Type B pancreatic cell (in vitro differentiated cells): ENCODE measurements around the gene OSBPL3. TPM values are rescaled to one million over a fixed set of nuclear protein-coding genes. Genes with fewer than 3 reads are reported as not detected.

Experiments
- DNase-seq: peaks from one replicate; pipeline ENCODE4 v3.0.0; 2021; ENCODE audit warnings: mixed read lengths; ENCODE audit not compliant: unreplicated experiment; ENCODE audit errors: extremely low spot score
- H3K27ac Mint-ChIP-seq: 2 replicates; pipeline ENCODE4 v1.8.0; 2021; ENCODE audit warnings: mild to moderate bottlenecking, mixed read lengths
- H3K27me3 Mint-ChIP-seq: 2 replicates; pipeline ENCODE4 v1.8.0; 2021; ENCODE audit warnings: mixed read lengths
- H3K36me3 Mint-ChIP-seq: 2 replicates; pipeline ENCODE4 v1.8.0; 2021; ENCODE audit warnings: mixed read lengths
- H3K4me1 Mint-ChIP-seq: one replicate; pipeline ENCODE4 v1.8.0; 2021; ENCODE audit warnings: mixed read lengths; ENCODE audit not compliant: unreplicated experiment
- H3K4me3 Mint-ChIP-seq: 2 replicates; pipeline ENCODE4 v1.8.0; 2021; ENCODE audit warnings: mild to moderate bottlenecking, mixed read lengths
- H3K9me3 Mint-ChIP-seq: 2 replicates; pipeline ENCODE4 v1.8.0; 2021; ENCODE audit warnings: mixed read lengths
- total RNA-seq: library from RNA; stranded (reverse); gene quantifications from 2 replicates; pipeline ENCODE4 v1.2.1, GENCODE V29; 2021; ENCODE audit warnings: low replicate concordance
- TF ChIP-seq, protein P1 (sequence below): fragments of 200-600 bp; sonication (generic); conservative IDR thresholded peaks from 2 replicates; pipeline ENCODE4 v1.5.0; 2021; ENCODE audit warnings: antibody characterized with exemption, mild to moderate bottlenecking

The OSBPL3 gene
- total RNA-seq, 1 donor from 2014 or later = 18.3 TPM

DNA sequence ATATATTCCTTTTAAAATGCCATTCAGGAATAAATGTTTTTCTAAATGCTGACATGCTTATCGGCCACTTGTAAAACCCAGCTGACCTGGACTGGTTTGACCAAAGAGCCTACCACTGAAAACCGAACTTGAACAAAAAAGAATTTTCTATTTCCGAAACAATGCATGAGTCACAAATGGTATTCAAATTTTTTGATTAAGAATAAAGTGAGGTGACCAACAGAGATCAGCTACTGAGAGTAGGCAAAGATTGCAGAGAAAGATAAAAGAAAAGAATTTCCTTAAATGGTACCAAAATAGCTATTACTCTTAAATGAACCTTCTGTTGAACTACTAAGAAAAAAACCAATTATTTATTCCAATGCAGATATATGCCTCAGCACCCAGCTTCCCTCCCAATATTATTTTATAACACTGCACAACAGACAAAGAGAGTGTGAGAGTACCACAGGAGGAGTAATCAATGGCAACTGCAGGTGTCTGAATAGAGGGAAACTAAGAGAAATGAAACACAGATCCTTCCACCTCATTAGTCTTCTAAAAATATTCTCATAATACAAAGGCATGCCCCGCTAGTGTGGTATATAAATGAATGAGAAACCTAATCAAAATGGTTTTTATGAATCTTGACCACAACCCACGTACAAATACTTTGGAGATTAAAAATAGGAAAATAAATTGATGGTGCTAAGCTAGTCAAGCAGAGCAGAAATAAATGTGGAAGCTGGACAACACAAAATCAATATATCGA, 20.1 kb downstream of the OSBPL3 start:
- DNase-seq = no peak
- no peak overlapping the region for H3K27ac Mint-ChIP-seq
- TF ChIP-seq, protein P1, sequence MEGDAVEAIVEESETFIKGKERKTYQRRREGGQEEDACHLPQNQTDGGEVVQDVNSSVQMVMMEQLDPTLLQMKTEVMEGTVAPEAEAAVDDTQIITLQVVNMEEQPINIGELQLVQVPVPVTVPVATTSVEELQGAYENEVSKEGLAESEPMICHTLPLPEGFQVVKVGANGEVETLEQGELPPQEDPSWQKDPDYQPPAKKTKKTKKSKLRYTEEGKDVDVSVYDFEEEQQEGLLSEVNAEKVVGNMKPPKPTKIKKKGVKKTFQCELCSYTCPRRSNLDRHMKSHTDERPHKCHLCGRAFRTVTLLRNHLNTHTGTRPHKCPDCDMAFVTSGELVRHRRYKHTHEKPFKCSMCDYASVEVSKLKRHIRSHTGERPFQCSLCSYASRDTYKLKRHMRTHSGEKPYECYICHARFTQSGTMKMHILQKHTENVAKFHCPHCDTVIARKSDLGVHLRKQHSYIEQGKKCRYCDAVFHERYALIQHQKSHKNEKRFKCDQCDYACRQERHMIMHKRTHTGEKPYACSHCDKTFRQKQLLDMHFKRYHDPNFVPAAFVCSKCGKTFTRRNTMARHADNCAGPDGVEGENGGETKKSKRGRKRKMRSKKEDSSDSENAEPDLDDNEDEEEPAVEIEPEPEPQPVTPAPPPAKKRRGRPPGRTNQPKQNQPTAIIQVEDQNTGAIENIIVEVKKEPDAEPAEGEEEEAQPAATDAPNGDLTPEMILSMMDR = no peak

DNA sequence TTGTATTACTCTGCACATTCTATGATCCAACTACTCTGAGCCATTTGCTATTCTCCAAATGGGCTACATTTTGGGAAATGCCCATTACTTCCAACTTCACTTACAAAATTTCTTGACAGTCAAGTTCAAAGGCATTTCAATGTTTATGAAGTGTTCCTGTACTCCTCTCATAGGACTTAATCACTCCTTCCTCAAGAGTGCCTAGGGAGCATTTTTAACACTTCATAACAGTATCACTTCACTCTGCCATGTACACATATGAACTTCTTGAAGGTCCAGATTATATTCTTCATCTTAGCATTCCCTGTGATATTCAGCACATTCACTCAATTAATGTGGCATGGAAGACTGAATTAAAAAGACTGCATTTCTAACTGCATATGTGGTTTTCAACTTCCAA, 21.6 kb downstream of the OSBPL3 start:
- H3K4me1 Mint-ChIP-seq = no peaks in the 10 kb centered on the region
- DNase-seq = no peak
- H3K36me3 Mint-ChIP-seq = no peaks in the 10 kb centered on the region
- no peak overlapping the region for H3K27ac Mint-ChIP-seq
- H3K4me3 Mint-ChIP-seq = no peak overlapping the region
- H3K27me3 Mint-ChIP-seq = no peaks in the 10 kb centered on the region
- TF ChIP-seq, protein P1 = no peak
- no peaks in the 10 kb centered on the region for H3K9me3 Mint-ChIP-seq

More for the DNA sequence above, 20.1 kb downstream of the OSBPL3 start:
- no peaks in the 10 kb centered on the region for H3K27me3 Mint-ChIP-seq
- H3K4me1 Mint-ChIP-seq = peaks cover 6% of the 10 kb centered on the region
- H3K4me3 Mint-ChIP-seq = no peak overlapping the region
- H3K36me3 Mint-ChIP-seq = no peaks in the 10 kb centered on the region
- H3K9me3 Mint-ChIP-seq = peaks cover 4% of the 10 kb centered on the region

DNA sequence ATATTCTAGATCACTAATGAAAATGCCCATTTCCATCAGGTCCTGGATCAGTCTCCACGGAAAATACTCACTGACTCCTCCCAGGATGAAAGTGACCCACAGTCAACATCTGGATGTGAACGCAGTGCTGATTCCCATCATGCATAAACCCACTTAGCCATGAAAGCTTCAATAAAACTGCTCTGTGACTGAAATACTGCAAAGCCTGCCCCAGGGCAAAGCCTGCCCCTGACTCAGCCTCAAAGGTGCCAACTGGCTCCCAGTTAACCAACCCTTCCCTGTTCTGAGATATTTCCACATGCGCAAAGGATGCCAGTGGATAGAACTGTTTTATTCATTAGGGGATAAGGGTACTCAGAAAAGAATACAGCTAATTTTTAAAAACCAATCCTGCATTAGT, 24.0 kb downstream of the OSBPL3 start:
- no peak overlapping the region for H3K4me3 Mint-ChIP-seq
- no peak overlapping the region for H3K27ac Mint-ChIP-seq
- H3K36me3 Mint-ChIP-seq = no peaks in the 10 kb centered on the region
- H3K4me1 Mint-ChIP-seq = peaks cover 5% of the 10 kb centered on the region
- no peaks in the 10 kb centered on the region for H3K27me3 Mint-ChIP-seq
- DNase-seq = no peak
- TF ChIP-seq, protein P1 = no peak
- H3K9me3 Mint-ChIP-seq = no peaks in the 10 kb centered on the region

DNA sequence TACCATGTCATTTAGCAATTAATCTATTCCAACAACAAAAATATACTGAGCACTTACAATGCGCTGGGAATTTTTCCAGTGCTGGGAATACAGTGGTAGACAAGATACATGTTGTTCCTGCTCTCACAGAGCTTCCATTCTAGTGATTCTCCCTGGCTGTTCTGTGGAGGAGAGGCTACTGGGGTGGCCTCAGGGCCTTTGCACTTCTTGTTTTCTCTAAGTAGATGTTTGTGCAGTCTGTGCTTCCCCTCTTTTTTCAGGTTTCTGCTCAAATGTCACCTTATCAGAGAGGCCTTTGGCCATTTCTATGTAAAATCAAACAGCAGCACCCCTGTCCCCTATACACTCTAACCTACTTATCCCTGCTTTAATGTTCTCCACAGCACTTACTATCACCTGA, 24.7 kb downstream of the OSBPL3 start:
- H3K9me3 Mint-ChIP-seq = no peaks in the 10 kb centered on the region
- H3K36me3 Mint-ChIP-seq = no peaks in the 10 kb centered on the region
- no peaks in the 10 kb centered on the region for H3K27me3 Mint-ChIP-seq
- H3K27ac Mint-ChIP-seq = no peak overlapping the region
- DNase-seq = no peak
- TF ChIP-seq, protein P1 = no peak
- no peak overlapping the region for H3K4me3 Mint-ChIP-seq
- peaks cover 5% of the 10 kb centered on the region for H3K4me1 Mint-ChIP-seq

DNA sequence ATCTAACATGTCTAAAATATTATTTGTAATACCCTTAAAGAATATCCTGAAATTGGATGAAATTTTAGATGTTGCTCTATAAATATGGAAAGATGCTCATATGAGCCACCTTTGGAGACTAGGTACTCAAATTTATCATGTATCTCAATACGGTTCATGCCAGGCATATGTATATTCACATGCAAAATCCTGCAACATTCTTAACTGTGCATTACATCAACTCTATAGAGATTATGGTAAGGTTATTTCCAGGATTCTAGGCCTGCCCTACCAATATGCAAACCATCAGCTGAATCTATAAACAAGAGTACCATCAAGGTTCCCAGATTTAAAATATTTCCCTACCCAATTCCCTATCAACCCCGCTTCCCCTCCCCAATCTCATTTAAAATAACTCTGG, 27.5 kb downstream of the OSBPL3 start:
- no peak for DNase-seq
- H3K9me3 Mint-ChIP-seq = peaks cover 7% of the 10 kb centered on the region
- TF ChIP-seq, protein P1 = no peak
- H3K4me3 Mint-ChIP-seq = no peak overlapping the region
- H3K27ac Mint-ChIP-seq = no peak overlapping the region
- H3K4me1 Mint-ChIP-seq = peaks cover 5% of the 10 kb centered on the region
- no peaks in the 10 kb centered on the region for H3K36me3 Mint-ChIP-seq
- no peaks in the 10 kb centered on the region for H3K27me3 Mint-ChIP-seq
